H1 (cell line): ENCODE measurements around the gene MYNN. TPM values are rescaled to one million over a fixed set of nuclear protein-coding genes. Genes with fewer than 3 reads are reported as not detected.

Experiments
- CTCF ChIA-PET: fragments of 300-600 bp; sonication (Branson Sonifier 250); formaldehyde crosslinking; loops from one replicate; lab custom pipeline; 2021; ENCODE audit not compliant: partially characterized antibody; lab: Charles Lee
- POLR2A ChIA-PET: fragments of 300-600 bp; sonication (Branson Sonifier 250); formaldehyde crosslinking; loops from one replicate; lab custom pipeline; 2021; ENCODE audit warnings: inconsistent platforms; ENCODE audit not compliant: partially characterized antibody; lab: Charles Lee
- DNase-seq, 2 experiments: peaks; one replicate each; pipeline versions ENCODE4 v3.0.0 to v3.0.0-alpha.2; 2010 to 2022; ENCODE audit warnings: low spot score in 2 of 2, low read depth in 1 of 2, mixed read lengths in 1 of 2
- FAIRE-seq: peaks from 2 replicates; lab custom pipeline; 2011; peaks lifted over from hg19 to GRCh38; lab: Jason Lieb, UNC
- H2AFZ ChIP-seq: 2 replicates; pipeline ENCODE4 v1.8.1; 2012; ENCODE audit warnings: low read length, inconsistent platforms
- H2AK5ac ChIP-seq: 2 replicates; pipeline ENCODE4 v1.6.1; 2013; ENCODE audit warnings: low read depth, low read length
- H2BK120ac ChIP-seq: replicated peaks from 2 replicates; pipeline ENCODE3; 2013; ENCODE audit warnings: low read depth, low read length, inconsistent platforms
- H2BK12ac ChIP-seq: 2 replicates; pipeline ENCODE4 v1.6.1; 2013; ENCODE audit warnings: low read depth, low read length
- H2BK15ac ChIP-seq: 2 replicates; pipeline ENCODE4 v1.6.1; 2013; ENCODE audit warnings: low read length
- H2BK20ac ChIP-seq: 2 replicates; pipeline ENCODE4 v1.6.1; 2013; ENCODE audit warnings: low read length
- H2BK5ac ChIP-seq: 2 replicates; pipeline ENCODE4 v1.6.1; 2013; ENCODE audit warnings: low read depth, low read length
- H3K14ac ChIP-seq: 2 replicates; pipeline ENCODE4 v1.6.1; 2013; ENCODE audit warnings: inconsistent platforms; ENCODE audit not compliant: insufficient read length
- H3K18ac ChIP-seq: 2 replicates; pipeline ENCODE4 v1.6.1; 2013; ENCODE audit warnings: low read length; ENCODE audit errors: extremely low read depth
- H3K23ac ChIP-seq: 2 replicates; pipeline ENCODE4 v1.6.1; 2013; ENCODE audit warnings: inconsistent platforms; ENCODE audit not compliant: insufficient read length
- H3K23me2 ChIP-seq: 2 replicates; pipeline ENCODE4 v1.6.1; 2013; ENCODE audit warnings: low read depth, low read length
- H3K27ac ChIP-seq: 2 replicates; pipeline ENCODE4 v1.6.1; 2011; ENCODE audit warnings: low read depth, low read length, inconsistent platforms
- H3K27me3 ChIP-seq, 4 experiments: replicated peaks in 1 of 4; 1 replicate in 1 of 4; 2 replicates in 3 of 4; pipeline versions ENCODE4 v1.6.1 to v1.8.1; 2011 to 2013; ENCODE audit warnings: low read length in 3 of 4, mild to moderate bottlenecking in 3 of 4, inconsistent platforms in 2 of 4, mixed read lengths in 2 of 4, moderate library complexity in 1 of 4; ENCODE audit not compliant: control insufficient read depth in 3 of 4, insufficient read depth in 3 of 4; ENCODE audit errors: extremely low read depth in 1 of 4
- H3K36me3 ChIP-seq, 4 experiments: 2 replicates each; pipeline versions ENCODE4 v1.6.1 to v1.8.1; 2011 to 2013; ENCODE audit warnings: mild to moderate bottlenecking in 4 of 4, low read length in 3 of 4, moderate library complexity in 2 of 4, control low read depth in 1 of 4, inconsistent platforms in 1 of 4; ENCODE audit not compliant: insufficient read depth in 4 of 4, control insufficient read depth in 2 of 4
- H3K4ac ChIP-seq: replicated peaks from 2 replicates; pipeline ENCODE3; 2013; ENCODE audit warnings: low read length, low read depth, mixed read lengths, inconsistent platforms; ENCODE audit not compliant: insufficient read length
- H3K4me1 ChIP-seq, 4 experiments: replicated peaks in 1 of 4; 1 replicate in 1 of 4; 2 replicates in 3 of 4; pipeline versions ENCODE4 v1.6.1 to v1.8.1; 2011 to 2013; ENCODE audit warnings: low read length in 3 of 4, inconsistent platforms in 2 of 4, mixed read lengths in 1 of 4; ENCODE audit not compliant: insufficient read depth in 4 of 4, control insufficient read depth in 3 of 4
- H3K4me2 ChIP-seq, 2 experiments: 2 replicates each; pipeline versions ENCODE4 v1.6.1 to v1.8.1; 2011 to 2013; ENCODE audit warnings: low read depth in 2 of 2, low read length in 2 of 2, control low read depth in 1 of 2, inconsistent platforms in 1 of 2, mild to moderate bottlenecking in 1 of 2; ENCODE audit not compliant: insufficient read depth in 1 of 2
- H3K4me3 ChIP-seq, 4 experiments: fragments of 200-600, 300-600 bp in 1 of 4; sonication (generic), shearing (Covaris generic), sonication (Bioruptor Twin) in 1 of 4; 2 replicates each; pipeline versions ENCODE4 v1.5.1 to v1.8.1; 2011 to 2016; ENCODE audit warnings: low read length in 4 of 4, low read depth in 3 of 4, control low read depth in 2 of 4, inconsistent platforms in 2 of 4, mild to moderate bottlenecking in 2 of 4, mixed read lengths in 1 of 4, moderate library complexity in 1 of 4; ENCODE audit not compliant: insufficient read depth in 2 of 4; ENCODE audit errors: extremely low read depth in 1 of 4
- H3K56ac ChIP-seq: replicated peaks from 2 replicates; pipeline ENCODE3; 2013; ENCODE audit warnings: low read depth, mild to moderate bottlenecking, mixed read lengths, low read length, inconsistent platforms; ENCODE audit not compliant: insufficient read length
- H3K79me1 ChIP-seq: 2 replicates; pipeline ENCODE4 v1.6.1; 2013; ENCODE audit warnings: low read depth, low read length, control low read depth
- H3K79me2 ChIP-seq, 2 experiments: 2 replicates each; pipeline versions ENCODE4 v1.6.1 to v1.8.1; 2012 to 2013; ENCODE audit warnings: low read length in 2 of 2, mild to moderate bottlenecking in 2 of 2, inconsistent platforms in 1 of 2; ENCODE audit not compliant: insufficient read depth in 2 of 2, control insufficient read depth in 1 of 2
- H3K9ac ChIP-seq, 4 experiments: replicated peaks in 1 of 4; 1 replicate in 1 of 4; 2 replicates in 3 of 4; pipeline versions ENCODE4 v1.6.1 to v1.8.1; 2011 to 2013; ENCODE audit warnings: low read depth in 3 of 4, low read length in 3 of 4, control low read depth in 2 of 4, mild to moderate bottlenecking in 2 of 4, moderate library complexity in 2 of 4, inconsistent platforms in 1 of 4; ENCODE audit errors: extremely low read depth in 1 of 4
- H3K9me3 ChIP-seq, 2 experiments: 2 replicates each; pipeline versions ENCODE4 v1.6.1 to v1.8.1; 2012 to 2013; ENCODE audit warnings: mild to moderate bottlenecking in 2 of 2, moderate library complexity in 2 of 2, control low read depth in 1 of 2, inconsistent platforms in 1 of 2, low read depth in 1 of 2, low read length in 1 of 2, mixed read lengths in 1 of 2; ENCODE audit not compliant: insufficient read depth in 2 of 2
- H4K20me1 ChIP-seq, 2 experiments: replicated peaks in 1 of 2; 2 replicates each; pipeline versions ENCODE3 to v1.8.1; 2011 to 2013; ENCODE audit warnings: inconsistent platforms in 2 of 2, low read length in 2 of 2, mild to moderate bottlenecking in 1 of 2; ENCODE audit not compliant: insufficient read depth in 2 of 2, control insufficient read depth in 1 of 2
- H4K5ac ChIP-seq: 2 replicates; pipeline ENCODE4 v1.6.1; 2013; ENCODE audit warnings: low read length, low read depth, mixed read lengths, inconsistent platforms; ENCODE audit not compliant: insufficient read length
- H4K8ac ChIP-seq: 2 replicates; pipeline ENCODE4 v1.8.0; 2013; ENCODE audit warnings: mild to moderate bottlenecking, moderate library complexity, low read length, inconsistent platforms; ENCODE audit not compliant: insufficient read depth; ENCODE audit errors: extremely low read depth
- H4K91ac ChIP-seq: replicated peaks from 2 replicates; pipeline ENCODE3; 2013; ENCODE audit warnings: low read length, mixed read lengths, inconsistent platforms; ENCODE audit not compliant: insufficient read length
- GABPA ChIP-seq: IDR thresholded peaks from 2 replicates; pipeline ENCODE4 v1.6.1; 2011; ENCODE audit warnings: mild to moderate bottlenecking, low read length, moderate library complexity, borderline replicate concordance; ENCODE audit not compliant: insufficient read depth
- POU5F1 ChIP-seq: IDR thresholded peaks from 2 replicates; pipeline ENCODE4 v1.6.1; 2011; ENCODE audit warnings: low read depth, mild to moderate bottlenecking, low read length, moderate library complexity
- RBBP5 ChIP-seq: IDR thresholded peaks from 2 replicates; pipeline ENCODE4 v1.7.1; 2012; ENCODE audit warnings: low read depth, mild to moderate bottlenecking, inconsistent platforms, low read length, moderate library complexity, borderline replicate concordance
- SIN3A ChIP-seq, 2 experiments: IDR thresholded peaks in 1 of 2; conservative IDR thresholded peaks in 1 of 2; 2 replicates each; pipeline ENCODE4 v1.6.1; 2011 to 2012; ENCODE audit warnings: low read length in 2 of 2, improper control_type of control experiment in 1 of 2, low read depth in 1 of 2, mild to moderate bottlenecking in 1 of 2
- SRF ChIP-seq: IDR thresholded peaks from 2 replicates; pipeline ENCODE4 v1.6.1; 2011; ENCODE audit warnings: mild to moderate bottlenecking, low read depth, low read length, moderate library complexity
- TAF7 ChIP-seq: optimal IDR thresholded peaks from 2 replicates; pipeline ENCODE3; 2011; ENCODE audit warnings: low read depth, mild to moderate bottlenecking, inconsistent platforms, low read length, moderate library complexity, borderline replicate concordance
- WGBS, 2 experiments: shearing (Covaris generic) in 1 of 2; methylation state at CpG; one replicate each; pipeline versions ENCODE4 v1.1.6 to v1.1.7; 2013 to 2015; ENCODE audit warnings: low lambda C conversion rate in 2 of 2, mixed read lengths in 2 of 2, inconsistent platforms in 1 of 2, low coverage in 1 of 2, missing lambda C conversion rate in 1 of 2; ENCODE audit not compliant: insufficient replicate concordance in 2 of 2, insufficient coverage in 1 of 2, insufficient read length in 1 of 2; ENCODE audit errors: extremely low coverage in 1 of 2, missing lambda C conversion rate in 1 of 2; 5-methylcytosine and 5-hydroxymethylcytosine counted together
- polyA plus RNA-seq, 7 experiments: library from polyadenylated mRNA; depleted of rRNA in 3 of 7; stranded (reverse) in 5 of 7; unstranded in 2 of 7; fragments of >200 nt in 5 of 7; fragments of 200-250 nt in 2 of 7; gene quantifications; 1 replicate in 5 of 7; 2 replicates in 1 of 7; 4 replicates in 1 of 7; pipeline versions ENCODE4 v1.2.1 to v1.2.3, GENCODE V29; 2011 to 2013; ENCODE audit warnings: missing spikeins in 2 of 7, mixed read lengths in 2 of 7
- total RNA-seq: library from RNA; stranded (reverse); fragmentation: NEBNext Ultra II Directional; extraction: Animal tissue kit (Norgen Biotek cat#: 25700); gene quantifications from 2 replicates; pipeline ENCODE4 v1.2.1, GENCODE V29; 2021

The MYNN gene
- total and polyA plus RNA-seq, 2 of the 8 experiments (the other 6 are each of a cell fraction or from before 2014, with no cell fraction given): 7.3 to 15.2 TPM

- H3K18ac ChIP-seq: no peak overlapping the region
- no peaks in the 10 kb centered on the region for H3K36me3 ChIP-seq
- no peak overlapping the region for H3K23ac ChIP-seq
- no peak overlapping the region for H4K5ac ChIP-seq
- no peak overlapping the region for H3K27ac ChIP-seq
- peaks cover 0 to 1% (median 0%) of the 10 kb centered on the region in 4 experiments; a peak in 1 of 7 replicates for H3K27me3 ChIP-seq
- no peaks in the 10 kb centered on the region for H3K79me2 ChIP-seq
- H3K9ac ChIP-seq: no peak overlapping the region
- H3K9me3 ChIP-seq: no peaks in the 10 kb centered on the region
- whole genome bisulfite sequencing, 2 experiments: 93 to 100% methylated on average over 2 of the region's 2 CpGs
- no peaks in the 10 kb centered on the region for H4K20me1 ChIP-seq
- H2AK5ac ChIP-seq: no peak overlapping the region
- H2BK20ac ChIP-seq: no peak overlapping the region
- ChIA-PET CTCF (interaction anchor here (0.7 kb wide), 2 partner anchors 8 to 10 kb away, joined by 3 to 5 read pairs; no protein-coding TSS in a partner anchor), POLR2A (no interaction called here)
- DNase-seq (no peak), FAIRE-seq (no peak)
- no peaks in the 10 kb centered on the region for H3K4me1 ChIP-seq
- no peak overlapping the region for H2BK15ac ChIP-seq
- no peak overlapping the region for H2AFZ ChIP-seq
- H4K8ac ChIP-seq: no peak overlapping the region
- TF ChIP-seq POU5F1 (no peak), RBBP5 (no peak), GABPA (no peak), SRF (no peak), SIN3A (conservative IDR thresholded peaks at IDR 0.05 in 1 of 2, IDR thresholded peaks at IDR 0.05 in 1 of 2; ENCODE audit: low read depth in 1 of 2, low read length in 2 of 2) (no peak), TAF7 (no peak)
- H2BK120ac ChIP-seq: no peak overlapping the region
- no peak overlapping the region for H2BK5ac ChIP-seq
- no peak overlapping the region for H3K4me3 ChIP-seq
- H3K4me2 ChIP-seq: no peak overlapping the region
- no peak overlapping the region for H4K91ac ChIP-seq
- no peaks in the 10 kb centered on the region for H3K79me1 ChIP-seq
- H2BK12ac ChIP-seq: no peak overlapping the region
- H3K14ac ChIP-seq: no peak overlapping the region
- H3K23me2 ChIP-seq: no peaks in the 10 kb centered on the region
- no peak overlapping the region for H3K56ac ChIP-seq
- H3K4ac ChIP-seq: no peak overlapping the region
Observed at GRCh38 chr3:169751875-169752274, 21.3 kb upstream of the MYNN start.
